Stimulated activated CD4-positive, alpha-beta T cell treated with anti-CD3 and anti-CD28 coated beads, Interleukin-15, amount 100 ng/mL, for 1 hour (primary cell): ENCODE measurements around the gene ITPR1.

ENCODE experiments used
- DNase-seq, 2 donors: peaks; one replicate each; pipeline ENCODE4 v3.0.0-alpha.2; 2020; ENCODE audit warnings: low read depth in 1 of 2, low spot score in 1 of 2

The ITPR1 gene

DNA sequence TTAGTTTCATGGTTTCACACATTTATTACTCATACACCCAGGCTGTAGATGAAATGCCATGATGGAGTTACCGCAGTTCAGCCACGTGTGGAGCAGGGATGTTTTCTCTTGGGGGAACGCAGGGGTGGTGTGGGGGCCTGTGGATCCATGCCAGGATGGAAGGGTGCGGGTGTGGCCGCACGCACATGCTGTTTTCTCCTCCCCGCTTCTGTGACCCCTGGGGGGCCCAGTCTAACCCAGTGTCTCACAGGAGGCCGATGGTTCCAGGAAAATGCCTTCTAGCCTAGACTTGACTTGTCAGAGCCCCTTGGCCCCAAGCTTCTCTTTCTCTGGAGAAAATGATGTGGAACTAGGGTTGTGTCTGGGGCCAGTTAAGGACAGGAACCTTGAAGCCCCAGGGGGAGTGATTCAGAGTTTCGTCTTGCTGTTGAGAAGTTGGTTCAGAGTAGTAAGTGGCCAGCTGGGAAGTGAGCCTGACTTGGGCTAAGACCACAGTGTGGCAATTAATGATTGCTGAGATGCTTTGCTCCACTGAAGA lies 245.7 kb downstream of the ITPR1 start:
- no peak for DNase-seq

DNA sequence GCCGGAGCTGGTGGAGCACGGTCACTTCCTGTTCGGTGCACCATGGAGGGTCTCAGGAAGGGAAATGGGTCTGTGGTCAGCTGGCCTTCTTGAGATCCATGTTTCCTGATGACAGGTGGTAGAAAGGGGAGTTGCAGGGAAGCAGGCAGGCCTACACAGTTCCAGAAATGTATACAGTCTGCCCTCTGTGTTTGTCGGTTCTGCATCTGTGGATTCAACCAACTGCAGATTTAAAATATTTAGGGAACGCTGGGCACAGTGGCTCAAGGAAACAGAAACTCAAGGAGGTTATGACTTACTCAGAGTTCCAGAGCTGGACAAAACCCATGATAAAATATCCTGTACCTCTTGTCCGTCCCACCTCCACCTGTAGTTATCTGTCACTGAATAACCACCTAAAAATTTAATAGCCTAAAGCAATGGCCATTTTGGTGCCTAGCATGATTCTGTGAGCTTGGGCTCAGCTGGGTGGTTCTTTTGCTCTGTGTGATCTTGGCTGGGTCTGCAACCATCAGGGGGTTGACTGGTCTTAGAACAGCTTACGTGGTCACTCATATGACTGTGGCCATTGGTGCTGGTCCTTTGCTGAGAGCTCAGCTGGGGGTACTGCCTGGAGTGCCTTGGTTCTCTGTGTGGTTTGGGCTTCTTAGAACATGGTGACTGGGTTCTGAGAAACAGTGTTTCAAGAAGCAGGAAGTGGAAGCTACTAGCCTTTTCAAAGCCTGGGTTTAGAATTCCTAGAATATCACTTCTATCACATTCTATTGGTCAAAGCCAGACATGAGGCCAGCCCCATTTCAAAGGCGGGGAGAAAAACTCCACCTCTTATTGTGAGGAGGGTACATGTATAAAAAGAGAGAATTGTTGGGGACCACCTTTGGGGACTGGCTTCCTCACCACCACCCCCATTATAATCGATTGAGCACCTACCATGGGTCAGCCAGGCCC lies 246.4 kb downstream of the ITPR1 start:
- no peak for DNase-seq

DNA sequence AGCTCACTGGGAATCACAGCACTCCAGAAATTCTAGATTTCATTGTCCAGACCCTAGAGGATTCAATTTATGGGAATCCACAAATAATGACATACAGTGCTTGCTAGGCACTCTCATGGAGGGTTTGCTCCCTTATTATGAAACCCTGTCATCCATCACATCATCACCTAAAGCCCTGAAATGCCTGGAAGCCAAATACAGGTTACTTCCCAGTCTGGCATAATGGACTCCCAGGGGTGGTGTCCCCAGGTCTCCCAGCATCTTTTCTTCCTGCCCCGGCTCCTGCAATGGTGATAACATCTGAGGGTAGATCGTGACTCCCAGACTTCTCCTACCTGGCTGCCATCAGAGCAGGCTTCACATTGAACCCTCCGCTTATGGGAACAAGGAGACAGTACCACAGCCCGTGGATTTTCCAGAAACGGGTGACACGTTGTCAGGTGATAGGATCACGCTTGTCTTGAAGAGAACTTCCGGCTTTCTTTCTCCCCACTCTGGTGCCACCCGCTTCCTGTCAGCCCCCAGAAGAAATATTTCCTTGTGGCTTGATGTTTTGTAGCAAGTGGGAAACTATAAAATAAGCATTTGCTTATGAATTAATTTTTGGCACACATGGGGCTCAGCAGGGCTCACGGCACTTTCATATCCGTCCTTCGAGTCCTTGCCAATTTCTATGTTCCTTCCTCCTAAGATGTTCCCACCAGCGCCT lies 247.4 kb downstream of the ITPR1 start:
- DNase-seq, result no peak

DNA sequence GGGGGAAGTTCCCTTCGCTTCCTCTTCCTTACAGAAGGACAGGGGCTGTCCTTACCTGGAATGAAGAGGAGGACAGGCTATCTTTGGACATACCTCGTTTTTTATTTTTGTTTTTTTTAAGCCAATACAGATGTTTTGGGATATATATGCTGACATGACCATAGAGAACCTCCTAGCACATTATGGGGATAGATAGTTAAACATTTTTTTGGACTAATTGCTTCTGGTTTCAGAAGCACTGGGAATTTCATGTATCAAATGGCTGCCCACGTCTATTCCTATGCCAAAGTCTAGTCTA lies 247.9 kb downstream of the ITPR1 start:
- no peak for DNase-seq

DNA sequence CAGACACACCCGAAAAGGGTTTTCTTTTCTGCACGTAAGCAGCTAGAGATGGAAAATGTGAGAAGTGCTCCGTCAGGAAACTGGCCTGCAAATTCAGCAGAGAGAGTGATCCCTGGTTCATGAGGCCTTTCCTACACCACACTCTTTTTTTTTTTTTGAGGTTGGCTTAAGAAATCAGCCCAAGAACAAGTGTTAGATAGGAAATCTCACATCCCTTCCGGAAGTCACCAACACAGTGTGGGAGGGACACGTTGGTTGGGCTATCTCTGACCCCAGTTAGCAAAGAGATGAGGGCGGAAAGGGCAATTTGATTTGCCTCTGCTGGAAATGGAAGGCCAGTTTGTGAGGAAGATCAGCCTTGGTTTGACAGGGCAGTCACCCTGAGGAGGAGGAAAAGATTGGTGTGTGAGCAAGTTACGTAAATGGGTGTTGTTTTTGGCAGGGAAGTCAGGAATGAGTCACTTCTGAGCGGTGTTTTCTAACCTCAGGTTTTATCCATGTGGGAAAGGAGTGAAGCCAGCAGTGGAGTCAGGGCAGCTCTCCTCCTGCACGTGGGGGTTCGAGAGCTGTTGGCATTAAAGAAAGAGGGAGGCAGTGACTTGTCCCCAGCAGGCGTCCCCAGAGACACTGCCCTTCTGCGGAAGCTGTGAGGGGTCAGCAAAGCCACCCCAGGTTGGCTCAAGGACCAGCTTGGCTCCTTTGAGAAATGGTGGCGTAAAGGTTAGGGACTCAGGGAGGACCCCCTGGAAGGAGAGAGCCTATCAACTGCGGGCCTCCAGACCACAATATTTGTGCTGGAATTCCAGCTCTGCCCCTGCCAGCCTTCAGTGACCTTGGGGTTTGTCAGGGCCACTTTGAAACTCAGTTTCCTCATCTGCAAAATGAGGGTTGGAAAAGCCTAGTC lies 248.5 kb downstream of the ITPR1 start:
- DNase-seq, result no peak

DNA sequence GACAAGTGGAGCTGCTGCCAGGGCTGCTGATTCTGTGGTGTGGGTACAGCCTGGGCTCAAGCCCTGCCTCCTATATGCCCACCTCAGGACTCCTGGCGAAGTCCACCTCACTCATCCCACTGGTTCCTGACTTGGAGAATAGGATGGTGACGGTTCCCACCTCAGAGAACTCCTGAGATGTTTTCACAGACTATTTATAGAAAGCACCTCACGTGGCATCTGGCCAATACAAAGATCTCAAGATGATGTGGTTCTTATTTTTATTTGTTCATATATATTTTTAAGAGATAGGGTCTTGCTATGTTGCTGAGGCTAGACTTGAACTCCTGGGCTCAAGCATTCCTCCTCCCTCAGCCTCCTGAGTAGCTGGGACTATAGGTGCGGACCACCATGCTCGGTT lies 249.2 kb downstream of the ITPR1 start:
- no peak for DNase-seq

DNA sequence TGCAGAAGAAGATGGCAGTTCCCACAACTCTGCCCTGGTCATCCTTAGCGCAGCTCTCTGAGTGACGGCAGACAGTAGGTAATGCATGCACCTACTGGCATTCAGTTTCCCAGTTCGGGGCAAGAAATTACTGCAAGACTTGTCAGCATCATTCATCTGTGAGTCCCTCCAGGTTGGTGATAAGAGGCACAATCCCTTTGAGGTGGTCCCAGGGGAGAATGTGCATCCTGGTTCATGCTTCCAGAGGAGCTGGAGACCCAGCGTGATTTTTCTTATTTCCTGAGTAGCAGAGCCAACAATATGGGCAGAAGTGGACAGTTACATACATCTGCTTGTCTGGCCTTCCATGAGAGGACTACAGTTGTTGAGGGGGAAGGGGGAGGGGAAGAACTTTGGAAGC lies 250.2 kb downstream of the ITPR1 start:
- DNase-seq, result no peak

DNA sequence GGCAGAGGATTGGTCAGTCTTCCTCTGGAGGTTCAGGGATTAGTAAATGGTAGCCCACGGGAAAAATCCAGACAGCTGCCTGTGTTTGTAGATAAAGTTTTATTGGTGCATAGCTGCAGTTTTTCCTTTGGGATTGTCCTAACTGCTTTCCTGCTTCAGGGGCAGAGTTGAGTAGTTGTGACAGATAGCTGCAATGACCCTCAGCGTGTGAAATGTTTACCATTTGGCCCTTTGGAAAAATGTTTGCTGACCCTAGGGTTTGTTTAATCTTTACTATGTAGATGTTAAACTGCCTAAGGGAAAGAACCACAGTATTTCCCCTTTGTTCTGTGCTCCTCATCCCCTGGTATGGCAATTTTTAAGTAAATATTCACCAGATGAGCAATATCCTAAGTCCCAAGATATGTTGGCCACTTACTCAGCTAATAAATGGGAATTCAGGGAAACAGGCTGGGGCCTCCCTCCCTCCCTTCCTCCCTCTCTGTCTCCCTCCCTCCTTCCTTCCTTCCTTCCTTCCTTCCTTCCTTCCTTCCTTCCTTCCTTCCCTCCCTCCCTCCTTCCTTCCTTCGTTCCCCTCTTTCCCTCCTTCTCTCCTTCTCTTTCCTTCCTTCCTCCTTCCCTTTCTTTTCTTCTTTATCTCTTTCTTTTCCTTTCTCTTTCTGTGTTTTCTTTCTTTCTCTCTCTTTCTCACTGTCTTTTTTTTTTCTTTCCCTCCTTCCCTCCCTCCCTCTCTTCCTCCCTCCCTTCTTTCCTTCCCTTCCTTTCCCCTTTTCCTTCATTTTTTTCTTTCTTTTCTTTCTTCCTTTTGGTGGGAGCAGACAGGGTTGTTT lies 251.5 kb downstream of the ITPR1 start:
- DNase-seq, result no peak

DNA sequence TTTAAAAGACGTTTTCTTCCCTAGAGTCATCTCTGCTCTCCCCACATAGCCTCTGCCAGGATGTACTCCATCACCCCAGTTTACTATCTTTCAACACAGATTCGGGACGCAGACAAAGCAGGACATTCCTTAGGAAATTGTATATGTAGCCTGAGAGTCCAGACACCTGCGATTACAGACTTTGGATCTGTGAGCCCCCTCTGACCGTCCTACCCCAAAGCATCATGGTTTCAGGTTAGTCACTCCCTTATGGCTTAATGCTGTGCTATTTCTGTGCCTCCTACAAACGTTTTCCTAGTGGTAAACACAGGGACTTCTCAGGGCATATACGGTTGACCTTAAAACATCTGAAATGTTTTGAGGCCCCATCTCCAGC lies 252.1 kb downstream of the ITPR1 start:
- DNase-seq, result no peak

DNA sequence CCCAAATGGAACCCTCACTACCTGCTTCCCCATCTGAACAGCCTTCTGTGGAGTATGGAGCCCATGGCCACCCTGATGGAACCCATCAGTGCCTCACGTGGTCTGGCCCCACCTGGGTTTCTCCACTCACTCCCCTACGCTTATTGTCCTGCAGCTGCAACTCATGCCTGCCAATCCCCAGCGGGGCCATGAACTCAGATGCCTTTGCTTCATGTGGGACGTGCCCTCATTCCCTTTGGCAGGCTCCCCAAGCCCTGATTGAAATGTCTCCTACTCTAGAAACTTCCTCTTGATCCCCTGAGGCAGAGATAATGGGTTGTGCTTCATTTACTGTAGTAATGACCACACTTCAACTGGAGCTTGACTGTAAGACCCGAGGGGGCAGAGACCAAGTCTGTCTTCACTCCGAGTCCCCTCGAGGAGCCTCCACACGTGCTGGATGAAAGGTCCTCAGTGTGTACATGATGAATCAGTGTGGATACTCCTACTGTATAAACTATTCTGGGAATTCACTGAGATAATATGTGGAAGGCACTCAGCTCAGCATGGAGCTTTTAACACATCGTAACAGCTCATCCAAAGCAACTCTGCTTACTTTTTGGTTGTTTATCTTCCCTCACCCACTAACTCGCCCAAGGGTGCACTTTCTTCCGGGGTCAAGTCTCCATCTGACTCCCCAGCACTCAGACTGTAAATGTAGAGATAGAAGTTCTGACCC lies 253.3 kb downstream of the ITPR1 start:
- DNase-seq, result no peak

DNA sequence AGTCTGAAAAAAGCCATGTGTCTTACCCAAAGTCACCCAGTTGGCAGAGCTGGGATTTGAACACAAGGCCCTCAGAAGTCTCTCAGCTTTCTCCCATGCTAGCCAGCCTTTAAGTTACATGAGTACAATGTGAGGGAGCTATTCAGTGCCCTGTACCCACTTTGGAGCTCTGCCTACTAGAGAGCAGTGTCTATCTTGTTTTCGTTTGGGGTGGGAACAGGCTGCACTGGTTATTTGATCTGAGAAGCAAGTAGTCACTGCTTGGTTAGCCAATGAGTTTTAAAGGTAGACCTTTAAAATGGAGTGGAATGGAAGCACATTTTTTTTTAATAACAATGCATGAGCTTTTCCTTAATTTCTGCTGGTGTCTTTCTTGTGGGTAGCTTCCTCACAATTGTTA lies 255.0 kb downstream of the ITPR1 start:
- no peak for DNase-seq

DNA sequence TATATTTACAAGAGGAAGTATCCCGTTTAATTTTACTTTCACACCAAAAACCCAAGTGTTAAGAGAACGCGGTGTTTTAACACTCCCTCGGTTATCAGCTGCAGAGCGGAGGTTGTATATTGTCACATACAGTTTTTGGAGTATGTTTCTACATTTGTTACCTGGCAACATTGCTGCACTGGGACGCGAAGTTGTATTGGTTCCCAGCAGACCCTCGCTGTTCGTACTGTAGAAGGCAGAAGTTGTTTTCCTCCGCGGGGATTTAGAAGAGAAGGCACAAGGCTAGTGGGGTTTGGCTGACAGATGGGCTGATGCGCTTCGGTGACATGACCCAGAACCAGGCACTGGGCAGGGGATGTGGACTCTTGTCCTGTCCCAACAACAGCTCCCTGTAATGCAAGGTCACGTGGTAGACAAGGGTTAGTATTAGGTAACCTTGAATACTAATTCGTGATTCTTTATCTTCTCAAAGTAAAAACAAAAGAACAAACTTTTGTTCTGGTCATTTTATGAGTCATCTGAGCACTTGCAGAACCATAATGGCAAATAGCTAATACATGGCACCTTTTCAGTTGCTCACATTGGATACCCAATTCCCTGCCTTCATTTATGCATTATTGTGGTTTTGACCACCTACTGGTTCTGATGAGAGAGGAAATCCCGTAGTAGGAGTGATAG lies 255.7 kb downstream of the ITPR1 start:
- DNase-seq, result no peak

DNA sequence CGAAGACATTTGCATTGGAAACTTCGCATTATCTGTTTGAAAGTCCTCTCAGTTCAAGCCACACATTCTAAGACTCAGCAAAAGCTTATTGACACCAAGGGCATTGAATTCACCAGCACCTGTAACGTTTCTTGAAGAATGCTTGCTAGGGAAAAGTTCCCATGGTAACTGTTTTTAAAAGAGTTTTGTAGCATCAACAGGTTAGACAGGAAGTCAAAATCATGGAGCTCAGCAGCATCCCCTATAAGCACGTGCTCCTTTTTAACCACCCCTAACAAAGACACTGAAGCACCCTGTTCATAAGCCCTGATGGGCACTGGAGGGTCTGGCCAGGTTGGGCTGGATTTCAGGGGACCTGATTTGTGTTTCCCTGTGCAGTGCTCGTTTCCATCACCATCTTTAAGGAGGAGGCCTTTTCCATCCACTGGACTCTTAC lies 256.4 kb downstream of the ITPR1 start:
- no peak for DNase-seq

DNA sequence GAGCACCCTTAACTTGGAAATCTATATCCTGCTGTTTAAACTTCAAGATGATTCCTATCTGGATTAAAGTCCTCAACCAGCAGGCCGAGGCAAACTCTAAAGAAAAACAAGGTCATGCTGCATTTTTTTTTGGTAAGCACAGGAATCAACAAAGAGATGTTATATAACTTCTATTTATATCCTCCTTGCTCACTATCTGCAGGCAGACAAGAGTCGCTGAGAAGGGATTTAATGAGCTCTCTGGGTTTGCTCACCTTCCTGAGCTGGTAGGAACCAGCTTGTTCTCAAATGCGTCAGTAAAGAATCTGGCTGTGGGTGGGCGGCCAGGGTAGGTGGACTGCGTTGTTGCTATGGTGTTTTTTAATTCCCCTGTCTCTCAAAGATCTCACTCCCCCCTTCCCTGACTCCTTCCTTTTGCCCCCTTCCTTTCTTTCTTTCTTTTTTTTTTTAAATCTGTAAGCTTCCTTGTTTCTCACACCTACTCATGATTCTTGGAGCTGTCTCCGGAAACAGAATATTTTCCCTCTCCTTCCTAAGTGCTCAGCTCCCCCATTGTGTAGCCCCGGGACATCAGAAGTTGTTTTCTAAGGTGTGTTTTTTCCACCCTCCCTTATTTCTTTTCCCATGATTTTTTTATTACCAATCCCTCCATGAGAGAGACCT lies 257.3 kb downstream of the ITPR1 start:
- DNase-seq, result no peak

DNA sequence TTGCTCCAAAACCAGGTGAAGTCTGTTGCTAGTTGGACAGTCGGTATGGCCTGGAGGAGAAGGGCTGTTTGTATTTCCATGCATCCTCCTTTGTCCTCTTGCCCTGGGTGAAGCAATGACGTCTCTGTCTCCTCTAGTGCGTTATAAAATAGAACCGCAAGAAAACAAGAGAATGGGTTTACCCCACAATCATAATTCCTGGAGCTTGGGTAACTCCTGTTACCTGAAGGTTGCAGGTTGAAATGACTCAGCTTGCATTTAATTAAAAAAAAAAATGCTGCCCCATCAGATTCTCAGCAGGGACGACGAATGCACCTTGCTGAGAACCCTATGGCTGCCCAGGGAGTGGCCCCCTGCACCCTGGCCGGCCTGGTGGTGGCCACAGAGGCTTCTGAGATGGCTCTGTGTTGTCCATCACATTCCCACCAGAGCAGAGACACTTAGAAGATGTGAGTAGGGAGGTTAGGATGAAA lies 257.9 kb downstream of the ITPR1 start:
- no peak for DNase-seq

DNA sequence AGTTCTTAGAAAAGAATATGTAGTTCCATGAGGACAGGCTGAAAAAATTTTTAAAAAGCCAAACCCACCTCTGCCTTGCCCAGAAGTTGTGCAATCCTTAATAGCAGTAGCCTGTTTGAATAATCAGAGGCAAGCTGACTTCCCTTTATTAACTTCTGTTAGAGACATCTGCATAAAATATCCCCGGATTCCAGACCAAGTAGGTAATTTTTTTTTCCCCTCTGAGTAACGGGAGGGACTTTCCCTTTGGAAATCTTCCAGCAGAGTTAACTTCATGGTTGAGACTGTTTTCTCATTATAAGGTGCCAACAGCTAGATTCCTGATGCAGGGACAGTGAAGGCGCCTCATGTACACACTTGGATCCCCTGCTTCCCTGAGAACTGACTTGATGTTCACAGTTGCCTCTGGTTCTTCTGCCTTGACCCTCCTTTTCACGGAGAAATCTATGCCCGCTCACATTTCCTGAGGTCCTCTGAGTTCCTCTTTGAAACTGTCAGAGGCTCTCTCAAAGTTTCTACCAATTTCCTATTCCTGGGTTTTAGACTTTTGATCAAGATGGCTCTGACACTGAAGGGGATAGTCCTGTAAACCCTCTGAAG lies 258.5 kb downstream of the ITPR1 start:
- no peak for DNase-seq

DNA sequence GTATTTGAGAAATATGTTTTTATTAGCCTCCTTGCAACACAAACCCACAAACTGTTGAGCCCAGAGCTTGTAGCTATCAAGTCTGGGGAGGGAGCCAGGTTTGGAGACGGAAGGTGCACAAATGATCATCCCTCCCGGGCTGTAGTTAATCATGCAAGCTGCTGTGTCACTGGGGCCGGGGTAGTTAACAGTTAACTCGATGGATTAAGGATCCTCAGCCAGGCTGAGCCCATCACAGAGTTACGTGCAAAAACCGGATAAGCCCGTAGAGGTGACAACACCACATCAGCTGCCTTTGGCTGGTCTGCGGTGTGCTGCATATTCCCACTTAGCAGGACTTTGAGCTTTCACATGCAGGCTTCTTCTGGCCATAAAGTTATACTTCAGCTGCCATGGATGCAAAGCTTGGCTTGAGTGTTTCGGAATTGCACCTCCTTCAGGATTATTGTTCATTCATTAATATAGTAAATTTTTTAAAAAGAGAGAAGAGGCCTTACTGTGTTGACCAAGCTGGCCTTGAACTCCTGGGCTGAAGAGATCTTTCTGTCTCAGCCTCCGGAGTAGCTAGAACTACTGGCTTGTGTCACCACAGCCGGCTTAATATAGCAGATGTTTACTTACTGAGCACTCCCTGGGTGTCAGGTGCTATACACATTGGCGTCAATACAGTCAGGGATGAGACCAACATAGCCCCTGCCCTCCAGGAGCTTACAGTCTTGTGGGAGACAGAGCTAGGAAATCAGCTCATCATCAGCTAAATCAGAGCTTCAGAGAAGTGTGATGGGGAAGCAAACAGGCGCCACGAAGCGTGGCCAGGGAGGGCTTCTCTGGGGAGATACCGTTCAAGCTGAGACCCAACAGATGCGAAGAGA lies 259.3 kb downstream of the ITPR1 start:
- DNase-seq, result no peak
